AG08396 (cell line): ENCODE measurements around the gene CCRL2.
"Not testable (repeated sequence)": the region's sequence is repeated elsewhere in the genome, so short reads cannot be mapped to it uniquely, and the experiment has no call there.

Experiments used
- DNase-seq: peaks from one replicate; pipeline ENCODE4 v3.0.0; 2012; ENCODE audit warnings: low spot score, mixed read lengths

The CCRL2 gene

DNA sequence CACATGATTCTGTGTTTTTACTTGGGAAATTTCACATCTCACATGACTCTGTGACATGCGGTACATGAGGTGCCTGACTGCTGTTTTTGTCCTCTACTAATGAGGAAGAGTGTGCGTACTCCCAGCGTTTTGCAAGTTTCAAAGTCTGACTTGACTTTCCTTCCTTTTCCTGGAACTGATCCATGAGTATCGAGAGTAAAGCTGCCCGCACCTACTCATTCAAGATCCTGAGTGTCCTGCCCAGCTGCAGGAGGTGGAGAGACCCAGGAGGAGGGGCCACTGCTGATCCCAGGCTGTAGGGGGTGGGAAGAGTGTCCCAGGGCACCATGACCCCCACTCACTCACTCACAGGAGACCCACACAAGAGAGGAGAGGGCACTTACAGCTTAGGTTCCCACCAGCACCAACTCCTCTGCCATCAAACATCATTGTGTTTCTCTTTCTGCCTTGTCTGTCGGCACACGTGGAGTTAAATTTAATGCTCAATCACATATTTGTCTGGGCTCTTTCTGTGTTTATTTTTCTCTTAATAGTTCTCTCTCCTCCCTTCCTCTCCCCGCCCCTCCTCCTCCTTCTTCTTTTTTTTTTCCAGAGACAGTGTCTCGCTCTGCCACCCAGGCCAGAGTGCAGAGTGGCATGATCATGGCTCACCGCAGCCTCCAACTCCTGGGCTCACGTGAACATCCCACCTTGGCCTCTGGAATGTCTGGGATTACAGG is 1.6 kb upstream of the CCRL2 start:
- DNase-seq = no peak

DNA sequence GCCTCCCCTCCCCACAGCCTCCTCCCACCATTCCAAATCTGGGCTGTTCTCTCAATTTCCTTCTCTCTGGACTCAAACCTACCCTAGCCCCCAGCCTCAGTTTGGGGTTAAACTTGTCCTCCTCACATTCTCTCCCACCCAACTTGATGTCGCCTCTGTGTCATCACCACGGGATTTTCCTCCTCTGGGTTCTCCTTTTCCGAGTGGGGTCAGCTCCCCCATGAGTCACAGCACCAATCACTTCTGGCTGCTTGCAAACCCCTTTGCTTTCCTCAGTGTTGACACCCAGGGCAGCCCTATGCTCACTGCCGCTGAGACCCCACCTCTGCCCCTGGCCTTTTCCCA is 644 bp upstream of the CCRL2 start:
- DNase-seq = no peak

DNA sequence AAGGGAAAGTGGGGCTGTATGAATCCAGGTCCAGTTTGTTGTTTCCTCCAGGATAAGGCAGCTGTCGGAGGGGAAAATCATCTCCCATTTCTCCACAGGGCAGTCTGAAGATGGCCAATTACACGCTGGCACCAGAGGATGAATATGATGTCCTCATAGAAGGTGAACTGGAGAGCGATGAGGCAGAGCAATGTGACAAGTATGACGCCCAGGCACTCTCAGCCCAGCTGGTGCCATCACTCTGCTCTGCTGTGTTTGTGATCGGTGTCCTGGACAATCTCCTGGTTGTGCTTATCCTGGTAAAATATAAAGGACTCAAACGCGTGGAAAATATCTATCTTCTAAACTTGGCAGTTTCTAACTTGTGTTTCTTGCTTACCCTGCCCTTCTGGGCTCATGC is 911 bp downstream of the CCRL2 start:
- DNase-seq = no peak

DNA sequence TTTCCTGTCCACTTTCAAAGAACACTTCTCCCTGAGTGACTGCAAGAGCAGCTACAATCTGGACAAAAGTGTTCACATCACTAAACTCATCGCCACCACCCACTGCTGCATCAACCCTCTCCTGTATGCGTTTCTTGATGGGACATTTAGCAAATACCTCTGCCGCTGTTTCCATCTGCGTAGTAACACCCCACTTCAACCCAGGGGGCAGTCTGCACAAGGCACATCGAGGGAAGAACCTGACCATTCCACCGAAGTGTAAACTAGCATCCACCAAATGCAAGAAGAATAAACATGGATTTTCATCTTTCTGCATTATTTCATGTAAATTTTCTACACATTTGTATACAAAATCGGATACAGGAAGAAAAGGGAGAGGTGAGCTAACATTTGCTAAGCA is 1.8 kb downstream of the CCRL2 start:
- DNase-seq = no peak

DNA sequence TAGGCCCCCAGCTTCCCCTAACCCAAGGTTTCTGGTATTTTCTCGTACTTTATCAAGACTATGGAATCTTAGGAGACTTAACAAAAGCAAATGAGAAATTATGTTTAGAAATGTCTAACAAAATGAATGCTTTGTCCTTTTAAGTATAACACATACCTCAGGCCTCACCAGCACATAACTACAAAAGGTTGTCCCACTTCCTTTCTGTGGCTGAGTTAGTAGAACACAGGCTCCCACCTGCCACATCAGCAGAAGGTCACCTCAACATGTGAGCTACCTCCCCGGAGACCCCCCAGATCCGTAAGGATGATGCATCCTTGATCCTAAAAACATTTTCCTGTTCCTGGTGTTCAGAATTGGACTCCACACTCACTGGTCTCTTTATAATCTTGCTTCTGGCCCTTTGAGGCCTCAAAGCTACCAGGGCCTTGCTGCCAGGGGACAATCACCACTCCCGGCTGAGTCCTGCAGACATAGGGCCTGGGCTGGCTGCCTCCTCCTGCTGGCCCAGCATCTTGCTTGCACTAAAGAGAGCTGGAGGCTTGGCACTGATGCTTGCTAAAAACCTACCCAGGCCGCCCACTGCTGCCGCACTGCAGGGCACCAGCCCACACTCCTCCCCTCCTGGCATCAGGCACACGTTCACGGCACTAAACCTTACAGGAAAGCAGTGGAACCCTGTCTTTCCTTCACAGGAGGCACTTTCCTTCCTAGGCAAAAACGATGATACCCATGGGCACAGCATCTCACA is 2.9 kb downstream of the CCRL2 start:
- DNase-seq = no peak

DNA sequence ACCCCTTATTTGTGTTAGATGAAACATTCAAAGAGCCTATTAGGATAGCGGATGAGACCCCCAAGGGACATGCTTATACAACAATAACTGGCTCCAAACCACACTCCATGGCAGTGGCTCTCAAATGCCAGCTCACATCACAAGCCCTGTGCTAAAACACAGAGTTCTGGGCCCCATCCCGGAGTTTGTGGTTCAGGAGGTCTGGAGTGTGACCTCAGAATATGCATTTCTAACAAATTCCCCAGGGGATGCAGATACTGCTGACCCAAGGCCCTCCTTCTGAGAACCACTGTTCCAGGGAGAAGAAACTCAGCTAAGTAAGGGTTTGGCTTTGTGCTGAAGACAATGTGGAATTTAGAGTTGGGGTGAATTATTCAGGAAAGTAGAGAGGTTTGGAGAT is 3.6 kb downstream of the CCRL2 start:
- DNase-seq = no peak

DNA sequence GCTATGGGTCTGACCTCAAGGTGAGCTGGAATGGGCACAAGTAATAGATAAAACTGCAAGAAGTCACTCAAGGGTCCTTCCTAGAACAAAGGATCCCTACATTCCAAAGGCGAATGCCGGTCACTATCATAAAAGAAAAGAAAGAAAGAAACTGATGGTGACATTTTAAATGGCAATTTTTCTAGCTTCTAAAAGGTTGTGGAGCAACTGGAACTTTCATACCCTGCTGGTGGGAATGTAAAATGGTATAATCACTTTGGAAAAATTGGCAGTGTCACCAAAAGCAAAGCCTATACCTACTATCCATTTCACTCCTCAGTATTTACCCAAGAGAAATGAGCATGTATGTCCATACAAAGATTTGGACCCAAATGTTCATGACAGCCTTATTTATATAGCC is 4.2 kb downstream of the CCRL2 start:
- DNase-seq = no peak

DNA sequence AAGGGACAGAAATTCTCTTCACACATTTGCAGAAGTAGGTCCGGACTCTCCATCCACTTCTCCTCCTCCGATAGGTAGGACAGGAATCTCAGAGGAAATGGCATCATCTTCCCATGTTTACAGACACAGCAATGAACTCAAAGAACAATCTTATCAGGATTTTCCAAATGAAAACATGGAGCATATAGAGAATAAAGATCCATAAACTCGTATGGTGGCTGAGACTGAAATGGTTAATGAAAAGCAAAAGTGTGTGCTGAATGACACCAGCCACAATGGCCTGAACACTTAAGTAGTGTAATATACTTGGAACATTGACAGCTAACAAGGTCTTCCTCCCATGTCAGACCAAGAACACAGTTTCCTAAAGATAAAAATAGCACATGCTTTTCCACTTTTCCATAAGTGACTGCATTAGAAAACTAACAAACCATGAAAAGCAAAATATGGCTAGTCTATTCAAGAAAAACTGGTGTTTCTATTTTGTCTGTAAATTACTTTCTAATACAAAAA is 5.8 kb downstream of the CCRL2 start:
- no peak for DNase-seq

DNA sequence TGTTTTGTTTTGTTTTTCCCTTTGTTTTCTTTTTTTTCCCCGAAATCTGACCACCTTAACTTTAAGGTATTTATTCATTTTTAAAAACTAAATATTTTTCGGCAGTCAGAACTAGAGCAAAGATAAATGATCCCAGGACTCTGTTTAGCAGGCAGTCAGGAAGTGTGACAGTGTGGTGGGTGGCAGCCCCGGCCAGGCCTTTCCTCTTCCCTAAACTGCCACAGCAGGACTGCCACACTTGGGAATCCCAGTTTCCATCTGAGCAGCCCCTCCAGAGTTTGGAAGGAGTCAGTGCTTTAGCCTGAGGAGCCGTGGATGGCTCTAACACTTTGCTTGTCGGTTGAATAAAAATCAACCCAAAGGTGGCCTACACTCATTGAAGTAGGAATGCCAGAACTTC is 6.9 kb downstream of the CCRL2 start:
- DNase-seq = no peak

DNA sequence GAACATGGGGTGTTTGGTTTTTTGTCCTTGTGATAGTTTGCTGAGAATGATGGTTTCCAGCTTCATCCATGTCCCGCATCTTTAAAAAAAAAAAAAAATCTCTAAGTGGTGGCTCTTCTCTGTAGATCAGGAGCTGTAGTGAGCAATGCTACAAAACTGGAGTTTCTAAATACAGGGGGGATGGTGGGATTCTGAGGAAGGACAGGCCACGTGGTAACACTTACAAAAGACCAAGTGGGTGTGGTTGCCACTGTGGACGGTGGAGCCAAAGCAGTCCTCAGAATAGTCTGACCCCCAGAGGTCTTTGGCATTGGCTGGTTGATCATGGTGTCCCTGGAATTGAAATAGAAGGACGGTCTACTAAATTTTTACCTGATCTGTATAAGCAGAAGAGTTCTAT is 7.7 kb downstream of the CCRL2 start:
- no peak for DNase-seq

DNA sequence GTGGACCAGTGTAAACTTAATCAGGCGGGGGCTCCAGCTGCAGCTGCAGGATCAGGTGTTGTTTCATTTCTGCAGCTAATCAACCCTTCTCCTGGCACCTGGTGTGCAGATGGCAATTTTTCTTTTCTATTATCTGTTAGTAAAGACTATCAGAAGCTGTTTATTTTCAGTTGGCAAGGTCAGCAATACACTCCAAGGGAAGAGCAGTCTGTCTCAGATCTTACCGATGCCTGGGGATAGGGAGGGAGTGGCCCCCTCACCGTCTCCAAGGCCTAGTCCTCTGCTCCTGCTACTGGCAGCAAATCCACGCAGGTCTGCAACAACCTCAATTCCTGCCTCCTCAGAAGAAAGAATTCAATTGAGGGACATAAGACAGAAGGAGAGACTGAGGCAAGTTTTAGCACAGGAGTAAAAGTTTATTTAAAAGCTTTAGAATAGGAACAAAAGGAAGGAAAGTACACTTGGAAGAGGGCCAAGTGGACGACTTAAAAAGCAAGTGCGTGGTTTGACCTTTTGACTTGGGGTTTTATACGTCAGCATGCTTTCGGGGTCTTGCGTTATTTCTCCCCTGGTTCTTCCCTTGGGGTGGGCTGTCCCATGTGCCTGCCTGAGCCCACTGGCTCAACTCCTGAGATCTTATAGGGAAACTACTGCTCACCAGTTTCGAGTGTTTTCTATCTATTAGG is 9.2 kb downstream of the CCRL2 start:
- DNase-seq = no peak

DNA sequence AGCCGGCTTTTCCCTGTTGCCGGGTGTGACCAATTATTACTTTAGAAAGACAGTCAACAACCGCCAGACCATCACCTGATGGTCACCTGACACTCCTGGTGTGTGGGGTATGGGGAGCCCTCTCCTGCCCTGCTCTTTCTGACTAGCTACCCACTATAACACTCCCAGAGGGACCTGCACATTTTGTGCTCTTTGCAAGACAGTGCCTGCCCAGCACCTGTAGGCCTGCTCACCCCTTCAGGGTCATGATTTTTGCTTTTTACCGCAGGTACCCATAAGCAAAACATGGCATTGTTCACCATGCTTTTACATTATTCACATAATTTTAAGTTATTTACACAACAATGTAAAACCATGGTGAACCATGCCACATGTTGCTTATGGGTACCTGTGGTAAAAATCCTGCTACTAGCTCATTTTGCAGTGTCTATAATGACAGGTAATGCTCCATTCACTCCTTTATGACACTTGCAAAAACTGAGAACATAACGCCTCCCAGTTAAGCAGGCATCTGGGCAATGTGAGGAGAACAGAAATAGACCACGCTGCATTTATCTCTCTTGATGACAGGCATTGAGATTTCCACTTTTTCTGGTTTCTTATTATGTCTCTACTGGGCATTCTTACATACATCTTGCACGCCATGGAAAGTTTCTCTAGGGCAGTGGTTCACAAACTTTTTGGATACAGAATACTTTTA is 9.9 kb downstream of the CCRL2 start:
- no peak for DNase-seq

DNA sequence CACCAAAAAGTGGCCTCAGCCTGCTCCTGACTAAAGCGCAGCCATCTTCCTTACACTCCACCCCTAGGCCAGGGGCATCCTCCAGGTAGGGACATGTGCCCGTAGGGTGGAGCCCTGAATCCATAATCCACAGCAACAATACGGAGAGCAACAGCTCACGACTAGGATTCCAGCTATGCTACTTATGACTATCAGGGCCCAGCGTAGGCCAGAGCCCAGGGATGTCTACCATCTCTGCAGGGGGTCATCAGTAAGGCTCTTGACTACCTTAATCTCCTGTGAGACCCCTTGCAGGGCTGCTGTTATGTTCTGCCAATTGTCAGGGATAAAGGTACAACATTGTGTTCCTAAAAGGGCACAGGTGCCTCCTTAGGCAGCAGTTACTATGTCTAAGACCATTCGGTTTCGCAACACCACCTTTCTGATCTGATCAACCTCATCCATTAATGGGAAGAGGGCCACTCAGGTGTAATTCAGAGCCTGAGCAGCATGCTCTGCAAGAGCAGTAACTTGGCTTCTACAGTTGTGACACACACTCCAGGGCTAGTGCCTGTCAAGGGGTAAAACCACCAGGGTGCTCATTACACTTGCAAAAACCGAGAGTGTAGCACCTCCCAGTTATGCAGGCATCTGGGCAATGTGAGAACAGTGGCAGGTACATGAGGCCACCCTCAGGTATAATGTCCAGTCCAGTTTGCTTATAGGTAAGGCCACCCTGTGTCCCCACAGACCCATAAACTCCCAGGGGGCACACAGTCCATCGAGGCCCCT is 11.0 kb downstream of the CCRL2 start:
- DNase-seq = no peak

DNA sequence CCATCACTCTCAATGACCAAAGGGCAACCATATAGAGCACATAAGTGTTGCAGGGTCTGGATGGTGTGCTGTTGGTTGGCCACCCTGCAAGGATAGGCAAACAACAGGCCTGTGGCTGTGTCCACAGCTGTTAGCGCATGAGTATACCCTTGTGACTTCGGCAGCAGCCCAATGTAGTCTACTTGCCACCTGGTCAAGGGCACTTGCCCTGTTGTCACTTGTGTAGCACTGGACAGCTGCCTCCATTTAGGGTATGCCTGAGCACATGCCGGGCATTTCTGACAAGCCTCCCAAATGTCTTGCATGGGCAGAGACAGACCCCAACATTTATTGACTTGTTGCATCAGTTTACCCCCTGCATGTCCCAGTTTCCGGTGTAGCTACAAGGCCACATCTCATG is 12.8 kb downstream of the CCRL2 start:
- no peak for DNase-seq

DNA sequence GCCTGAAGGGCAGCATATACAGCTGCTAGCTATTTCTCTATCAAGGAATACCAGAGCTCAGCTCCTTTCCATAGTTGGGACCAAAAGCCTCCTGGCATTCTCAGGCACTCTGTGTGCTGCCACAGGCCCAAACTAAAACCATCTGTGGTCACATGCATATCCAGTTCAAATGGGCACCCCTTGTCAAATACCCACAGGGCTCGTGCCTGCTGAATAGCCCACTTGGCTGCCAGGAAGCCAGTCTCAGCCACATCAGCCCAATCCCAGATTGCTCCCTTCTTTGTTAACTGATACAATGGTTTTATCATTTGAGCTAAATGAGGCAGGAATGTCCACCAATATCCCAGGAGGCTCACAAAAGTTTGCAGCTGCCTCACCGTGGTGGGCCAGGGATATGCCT is 13.9 kb downstream of the CCRL2 start:
- no peak for DNase-seq

DNA sequence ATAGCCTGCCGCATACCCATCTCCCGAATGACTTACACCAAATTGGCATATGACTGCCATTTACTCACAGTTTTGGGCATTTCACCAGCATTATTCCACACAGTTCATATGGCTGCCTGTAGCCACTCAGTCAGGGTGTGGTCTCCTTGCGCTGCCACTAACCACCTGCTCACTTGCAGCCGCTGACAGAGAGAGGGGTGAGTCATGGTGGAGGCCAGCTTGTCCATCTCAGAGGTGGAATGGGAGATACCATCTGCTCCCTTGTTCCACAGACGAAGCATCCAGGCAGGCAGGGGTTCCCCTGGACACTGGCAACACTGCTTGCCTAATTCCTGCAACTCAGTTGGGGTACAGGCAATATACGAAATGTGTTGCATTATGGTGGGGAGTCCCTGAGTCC is 15.6 kb downstream of the CCRL2 start:
- DNase-seq = no peak

DNA sequence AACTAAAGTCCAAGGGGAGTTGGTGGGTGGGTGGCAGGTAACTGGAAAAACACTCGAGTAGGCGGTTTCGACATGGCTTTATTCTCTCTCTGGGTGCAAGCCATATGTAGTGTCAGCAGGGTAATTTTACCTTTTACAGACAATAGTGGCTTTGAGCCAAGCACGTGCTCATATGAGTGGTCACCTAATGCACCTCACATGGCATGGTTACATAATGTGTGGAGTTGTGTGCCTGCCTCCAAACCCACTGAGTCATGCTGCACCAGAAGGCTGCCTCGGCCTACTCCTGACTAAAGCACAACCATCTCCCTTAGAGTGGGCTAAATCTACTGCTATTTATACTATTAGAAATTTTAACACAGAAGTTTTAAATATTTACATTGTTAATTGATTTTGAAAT is 16.5 kb downstream of the CCRL2 start:
- DNase-seq = no peak

DNA sequence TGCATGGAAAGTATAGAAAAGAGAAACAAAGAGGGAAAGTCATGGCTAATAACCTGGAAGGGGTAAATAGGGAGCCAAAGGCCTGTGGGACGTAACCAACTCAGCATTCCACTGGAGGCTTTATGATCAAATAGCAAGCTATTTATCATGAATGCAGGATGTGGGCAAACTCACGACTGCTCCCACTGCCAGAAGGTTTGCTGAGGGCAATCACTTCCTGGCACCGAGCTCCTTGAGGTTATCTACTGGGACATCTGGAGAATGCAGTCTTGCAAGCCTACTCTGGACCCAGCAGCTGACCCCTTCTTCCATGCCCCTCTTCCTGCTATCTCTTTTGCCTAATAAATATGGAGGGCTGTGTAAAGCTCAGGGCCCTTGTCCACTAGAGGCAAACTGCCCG is 19.4 kb downstream of the CCRL2 start:
- DNase-seq = not testable (repeated sequence)

DNA sequence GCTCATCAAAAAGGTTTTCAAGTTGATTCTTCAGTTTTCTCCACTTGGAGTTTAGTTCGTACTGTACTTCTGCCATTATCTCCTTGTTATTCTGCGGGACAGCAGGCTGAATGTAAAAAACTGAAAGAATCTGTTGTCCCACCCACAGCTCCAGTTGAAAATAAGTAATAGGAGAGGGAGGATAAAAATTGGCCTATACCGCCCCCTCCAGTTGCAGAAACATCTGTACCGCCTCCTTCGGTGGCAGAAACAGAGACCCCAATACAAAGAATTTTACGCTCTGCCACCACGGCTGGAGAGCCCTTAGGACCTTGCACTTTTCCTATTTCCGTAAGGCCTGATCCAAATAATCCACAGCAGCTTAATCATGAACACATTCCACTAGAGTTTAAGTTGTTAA is 20.3 kb downstream of the CCRL2 start:
- not testable (repeated sequence) for DNase-seq

DNA sequence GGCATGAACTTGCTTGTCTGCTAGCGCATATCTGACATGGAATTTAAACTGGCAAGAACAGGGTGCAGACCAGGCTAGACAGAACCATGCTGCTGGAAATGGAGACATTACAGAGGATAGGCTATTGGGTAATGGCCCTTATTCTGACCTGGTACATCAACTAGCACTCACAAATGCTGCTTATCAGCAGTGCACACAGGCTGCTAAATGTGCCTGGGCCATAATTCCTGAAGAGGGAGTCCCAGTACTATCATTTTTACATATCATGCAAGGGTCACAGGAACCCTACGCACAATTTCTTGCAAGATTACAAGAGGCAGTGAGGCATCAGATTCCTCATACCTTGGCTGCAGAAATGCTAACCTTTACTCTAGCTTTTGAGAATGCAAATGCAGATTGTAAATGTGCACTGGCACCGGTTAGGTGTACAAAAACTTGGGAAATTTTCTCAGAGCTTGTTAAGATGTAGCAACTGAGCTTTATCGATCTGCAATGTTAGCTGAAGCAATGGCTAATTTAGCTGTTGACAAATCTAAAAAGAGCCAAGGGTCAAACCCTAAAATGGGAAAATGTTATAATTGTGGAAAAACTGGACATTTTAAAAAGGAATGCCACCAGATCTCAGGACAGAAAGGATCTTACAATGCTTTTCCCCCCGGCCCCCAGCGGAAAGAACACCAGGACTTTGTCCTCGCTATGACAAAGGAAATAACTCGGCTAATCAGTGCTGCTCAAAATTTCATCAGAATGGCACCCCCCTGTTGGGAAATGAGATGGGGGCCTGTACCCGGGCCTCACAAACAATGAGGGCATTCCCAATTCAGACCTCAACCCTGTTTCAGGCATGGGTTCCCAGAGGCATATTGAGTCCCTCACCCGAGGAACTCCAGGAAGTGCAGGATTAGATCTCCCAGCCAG is 21.1 kb downstream of the CCRL2 start:
- DNase-seq = no peak

DNA sequence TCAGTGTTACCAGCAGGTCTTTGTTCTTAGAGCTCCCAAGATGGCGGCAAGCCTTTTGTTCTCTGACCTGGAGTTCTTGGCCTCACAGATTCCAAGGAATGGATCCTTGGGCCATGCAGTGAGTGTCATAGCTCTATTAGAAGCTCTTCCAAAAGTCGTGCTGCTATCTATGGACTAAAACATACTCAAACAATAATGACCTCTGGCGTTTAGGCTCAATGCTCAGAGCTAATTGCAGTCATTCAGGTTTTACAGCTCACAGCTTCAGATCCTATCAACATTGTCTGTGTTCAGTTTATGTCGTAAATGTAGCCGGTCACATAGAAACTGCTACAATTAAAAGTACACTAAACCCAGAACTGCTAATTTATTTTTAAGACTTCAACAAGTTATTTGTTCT is 22.2 kb downstream of the CCRL2 start:
- no peak for DNase-seq
